ENCODE measurements around the gene HTRA2.

- TF ChIP-seq CTCF (IDR thresholded peaks at IDR 0.05) (no peak), POLR2A (IDR thresholded peaks at IDR 0.05) (no peak)
These were observed 13.2 kb downstream of the HTRA2 start for GRCh38 chr2:74542978-74543377.
